K562 (cell line): ENCODE data around the gene MCEE. TPM values are rescaled to one million over a fixed set of nuclear protein-coding genes. Genes with fewer than 3 reads are reported as not detected.

Source experiments
- ATAC-seq: fragments of 200-7000 bp; cut with Tn5 transposase; 3 replicates; pipeline ENCODE4 v1.9.1; 2020; ENCODE audit warnings: moderate library complexity
- BruUV-seq: library from RNA; stranded (reverse); fragments of 400-500 nt; replicated peaks from 2 replicates; lab custom pipeline; 2021; lab: Mats Ljungman, UMichigan
- CTCF ChIA-PET: fragments of 300-600 bp; formaldehyde crosslinking; extraction: SDS; loops from one replicate; lab custom pipeline; 2021; ENCODE audit warnings: low intra/inter-chr PET ratio; lab: Yijun Ruan, JAX
- POLR2A ChIA-PET: fragments of 300-600, 350-650 bp; sonication (Branson Sonifier 250); formaldehyde crosslinking; extraction: SDS; loops from one replicate; lab custom pipeline; 2021; ENCODE audit warnings: antibody characterized with exemption, inconsistent platforms; lab: Yijun Ruan, JAX
- DNase-seq, 4 experiments: peaks; one replicate each; pipeline versions ENCODE4 v3.0.0 to v3.0.0-alpha.2; 2011 to 2018; ENCODE audit warnings: low spot score in 3 of 4, mixed read lengths in 3 of 4; ENCODE audit errors: extremely low read depth in 1 of 4
- FAIRE-seq: peaks from 2 replicates; lab custom pipeline; 2011; peaks lifted over from hg19 to GRCh38; lab: Jason Lieb, UNC
- H2AFZ ChIP-seq: 2 replicates; pipeline ENCODE4 v1.6.0; 2011; ENCODE audit warnings: low read depth, low read length, control low read depth, inconsistent platforms
- H3K27ac ChIP-seq: fragments of 200-600 bp; 3 replicates; pipeline ENCODE4 v1.8.0; 2011; ENCODE audit warnings: low read depth, mild to moderate bottlenecking, control low read depth, inconsistent platforms, low read length, moderate library complexity, mixed read lengths; ENCODE audit errors: extremely low read depth
- H3K27me3 ChIP-seq, 2 experiments: fragments of 300-600 bp in 1 of 2; 2 replicates in 1 of 2; 3 replicates in 1 of 2; pipeline versions ENCODE4 v1.6.0 to v1.8.0; 2011; ENCODE audit warnings: inconsistent platforms in 2 of 2, low read length in 2 of 2, mild to moderate bottlenecking in 1 of 2, mixed read lengths in 1 of 2, moderate library complexity in 1 of 2; ENCODE audit not compliant: control insufficient read depth in 2 of 2, insufficient read depth in 2 of 2
- H3K36me3 ChIP-seq: fragments of 300-600 bp; 3 replicates; pipeline ENCODE4 v1.8.0; 2011; ENCODE audit warnings: mild to moderate bottlenecking, low read length, inconsistent platforms; ENCODE audit not compliant: control insufficient read depth, insufficient read depth
- H3K4me1 ChIP-seq, 2 experiments: fragments of 200-600 bp in 1 of 2; replicated peaks in 1 of 2; 2 replicates in 1 of 2; 3 replicates in 1 of 2; pipeline versions ENCODE4 v1.5.1 to v1.8.0; 2011; ENCODE audit warnings: inconsistent platforms in 2 of 2, low read length in 2 of 2, mild to moderate bottlenecking in 1 of 2, mixed read lengths in 1 of 2, moderate library complexity in 1 of 2; ENCODE audit not compliant: control insufficient read depth in 2 of 2, insufficient read depth in 2 of 2
- H3K4me2 ChIP-seq: 2 replicates; pipeline ENCODE4 v1.6.1; 2011; ENCODE audit warnings: low read length, control low read depth, inconsistent platforms, mixed read lengths; ENCODE audit not compliant: insufficient read depth
- H3K4me3 ChIP-seq: fragments of 200-600 bp; sonication (generic), shearing (Covaris generic); 2 replicates; pipeline ENCODE4 v1.5.1; 2016; ENCODE audit warnings: control low read depth, inconsistent platforms
- H3K79me2 ChIP-seq: fragments of 200-600 bp; 3 replicates; pipeline ENCODE4 v1.8.0; 2011; ENCODE audit warnings: low read length, inconsistent platforms; ENCODE audit not compliant: control insufficient read depth, insufficient read depth
- H3K9ac ChIP-seq, 2 experiments: 2 replicates each; pipeline versions ENCODE4 v1.6.0 to v1.6.1; 2011; ENCODE audit warnings: low read depth in 2 of 2, low read length in 2 of 2, control low read depth in 1 of 2, inconsistent platforms in 1 of 2, mild to moderate bottlenecking in 1 of 2, mixed read lengths in 1 of 2; ENCODE audit not compliant: insufficient read depth in 1 of 2
- H3K9me1 ChIP-seq: one replicate; pipeline ENCODE4 v1.6.0; 2011; ENCODE audit warnings: inconsistent platforms, mild to moderate bottlenecking, low read length, moderate library complexity; ENCODE audit not compliant: control insufficient read depth, insufficient read depth
- H3K9me3 ChIP-seq: replicated peaks from 2 replicates; pipeline ENCODE4 v1.5.1; 2011; ENCODE audit warnings: low read depth, low read length, inconsistent platforms; ENCODE audit not compliant: control insufficient read depth, insufficient read depth
- H4K20me1 ChIP-seq: replicated peaks from 2 replicates; pipeline ENCODE4 v1.6.1; 2011; ENCODE audit warnings: low read length, inconsistent platforms, mixed read lengths; ENCODE audit not compliant: control insufficient read depth, insufficient read depth
- KLF10 ChIP-seq: fragments of 250-450 bp; sonication (Bioruptor Pico); IDR thresholded peaks from 2 replicates; pipeline ENCODE4 v1.6.1; 2021; ENCODE audit warnings: matching md5 sums
- MYNN ChIP-seq, 2 experiments: sonication (generic); formaldehyde crosslinking in 1 of 2; IDR thresholded peaks; 2 replicates each; pipeline versions ENCODE4 v1.5.0 to v1.6.1; 2016 to 2020; ENCODE audit warnings: antibody characterized with exemption in 1 of 2, missing genetic modification reagents in 1 of 2
- PHB ChIP-seq: fragments of 250-450 bp; sonication (Bioruptor Pico); IDR thresholded peaks from 2 replicates; pipeline ENCODE4 v1.5.0; 2021
- PRDM10 ChIP-seq: fragments of 450-650 bp; IDR thresholded peaks from 2 replicates; pipeline ENCODE4 v1.6.1; 2018; ENCODE audit not compliant: partially characterized antibody
- RFX1 ChIP-seq: fragments of 450-650 bp; IDR thresholded peaks from 2 replicates; pipeline ENCODE4 v1.6.1; 2016; ENCODE audit warnings: mild to moderate bottlenecking, moderate library complexity
- SIN3A ChIP-seq, 2 experiments: fragments of 150-350 bp in 1 of 2; IDR thresholded peaks; 2 replicates each; pipeline ENCODE4 v1.6.1; 2011 to 2016; ENCODE audit warnings: borderline replicate concordance in 2 of 2, low read depth in 2 of 2, low read length in 2 of 2, mild to moderate bottlenecking in 2 of 2, moderate library complexity in 2 of 2; ENCODE audit not compliant: control insufficient read depth in 1 of 2
- ZNF232 ChIP-seq: sonication (generic); formaldehyde crosslinking; IDR thresholded peaks from 2 replicates; pipeline ENCODE4 v1.8.0; 2022; ENCODE audit warnings: mild to moderate bottlenecking, missing genetic modification reagents
- WGBS: fragments of 100-300 bp; shearing (Covaris generic); methylation state at CpG from one replicate; pipeline ENCODE4 v1.1.6; 2016; ENCODE audit warnings: low coverage, mixed read lengths; ENCODE audit not compliant: insufficient coverage; ENCODE audit errors: missing lambda C conversion rate; 5-methylcytosine and 5-hydroxymethylcytosine counted together
- in situ Hi-C: fragments of 300-500 bp; cut with MboI; formaldehyde crosslinking; loops from 4 replicates; pipeline ENCODE4 v1.15.0; 2018; ENCODE audit warnings: inconsistent platforms, mixed read lengths
- intact Hi-C: fragments of 100-400 bp; cut with micrococcal nuclease; formaldehyde crosslinking; loops from 2 replicates; pipeline ENCODE4 v1.14.2; 2022
- polyA plus RNA-seq, 8 experiments: library from polyadenylated mRNA; depleted of rRNA in 4 of 8; stranded (reverse) in 5 of 8; unstranded in 3 of 8; fragments of >200 nt; fragmentation: Nextera tagmentation in 2 of 8; fragmentation: Illumina TruSeq in 1 of 8; extraction: Ambion mirVana in 2 of 8; extraction: Trizol in 1 of 8; gene quantifications; 2 replicates each; pipeline versions ENCODE4 v1.2.1 to v1.2.3, GENCODE V29; 2011 to 2014; ENCODE audit warnings: inconsistent platforms in 1 of 8, missing spikeins in 1 of 8
- total RNA-seq, 7 experiments: library from RNA; depleted of rRNA in 6 of 7; stranded (reverse); fragments of >200 nt in 6 of 7; fragmentation: Illumina TruSeq in 2 of 7; extraction: Trizol in 2 of 7; gene quantifications; 2 replicates each; pipeline versions ENCODE4 v1.2.1 to v1.2.3, GENCODE V29; 2011 to 2021; ENCODE audit warnings: low replicate concordance in 1 of 7
- TF ChIP-seq, protein P1 (sequence below), 2 experiments: fragments of 450-650 bp; IDR thresholded peaks; 2 replicates each; pipeline ENCODE4 v1.6.1; 2016; ENCODE audit warnings: mild to moderate bottlenecking in 2 of 2, borderline replicate concordance in 1 of 2, low read depth in 1 of 2, moderate library complexity in 1 of 2

The MCEE gene
- total and polyA plus RNA-seq, 9 of the 15 experiments (the other 6 are each of a cell fraction or from before 2014, with no cell fraction given), result 15.6 to 49.1 (median 24.5) TPM

DNA sequence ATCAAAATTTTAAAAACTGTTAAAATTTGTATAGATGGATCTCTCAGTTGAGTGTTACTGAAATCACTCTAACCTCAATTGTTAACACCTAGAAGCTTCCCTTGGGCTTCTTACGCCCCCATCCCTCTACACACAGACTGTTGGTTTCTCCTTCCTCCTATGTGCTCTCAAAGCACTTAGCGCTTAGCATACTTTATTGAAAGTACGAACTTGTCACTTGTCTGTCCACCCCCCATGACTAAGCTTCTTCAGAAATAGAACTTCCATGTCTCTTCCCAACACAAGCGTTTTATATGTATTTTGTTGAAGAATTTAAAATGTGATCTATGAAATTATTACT, 846 bp upstream of the MCEE start (continued):
- TF ChIP-seq PRDM10 (peak; percentile 99), KLF10 (CRISPR knock-in tag) (no peak), RFX1 (no peak), PHB (CRISPR knock-in tag) (0 out of 2 replicates have a peak, but pooled peaks have one; percentile 31)
- TF ChIP-seq, all 486 proteins: peak for 7

- peak; percentile 75 for ATAC-seq
- TF ChIP-seq ZNF232 (peak; percentile 68; the same call in 1 of the 2 replicates), MYNN (IDR thresholded peaks at IDR 0.05) (0 out of 2 replicates have a peak, but pooled peaks have one; percentile 16), MYNN (CRISPR knock-in tag; IDR thresholded peaks at IDR 0.05) (no peak), SIN3A (IDR thresholded peaks at IDR 0.05; ENCODE audit: borderline replicate concordance in 2 of 2, control insufficient read depth in 1 of 2, low read depth in 2 of 2, low read length in 2 of 2) (peak in 1 of 2 experiments; percentile 65; a peak in 1 of 4 replicates)
- TF ChIP-seq, protein P1, sequence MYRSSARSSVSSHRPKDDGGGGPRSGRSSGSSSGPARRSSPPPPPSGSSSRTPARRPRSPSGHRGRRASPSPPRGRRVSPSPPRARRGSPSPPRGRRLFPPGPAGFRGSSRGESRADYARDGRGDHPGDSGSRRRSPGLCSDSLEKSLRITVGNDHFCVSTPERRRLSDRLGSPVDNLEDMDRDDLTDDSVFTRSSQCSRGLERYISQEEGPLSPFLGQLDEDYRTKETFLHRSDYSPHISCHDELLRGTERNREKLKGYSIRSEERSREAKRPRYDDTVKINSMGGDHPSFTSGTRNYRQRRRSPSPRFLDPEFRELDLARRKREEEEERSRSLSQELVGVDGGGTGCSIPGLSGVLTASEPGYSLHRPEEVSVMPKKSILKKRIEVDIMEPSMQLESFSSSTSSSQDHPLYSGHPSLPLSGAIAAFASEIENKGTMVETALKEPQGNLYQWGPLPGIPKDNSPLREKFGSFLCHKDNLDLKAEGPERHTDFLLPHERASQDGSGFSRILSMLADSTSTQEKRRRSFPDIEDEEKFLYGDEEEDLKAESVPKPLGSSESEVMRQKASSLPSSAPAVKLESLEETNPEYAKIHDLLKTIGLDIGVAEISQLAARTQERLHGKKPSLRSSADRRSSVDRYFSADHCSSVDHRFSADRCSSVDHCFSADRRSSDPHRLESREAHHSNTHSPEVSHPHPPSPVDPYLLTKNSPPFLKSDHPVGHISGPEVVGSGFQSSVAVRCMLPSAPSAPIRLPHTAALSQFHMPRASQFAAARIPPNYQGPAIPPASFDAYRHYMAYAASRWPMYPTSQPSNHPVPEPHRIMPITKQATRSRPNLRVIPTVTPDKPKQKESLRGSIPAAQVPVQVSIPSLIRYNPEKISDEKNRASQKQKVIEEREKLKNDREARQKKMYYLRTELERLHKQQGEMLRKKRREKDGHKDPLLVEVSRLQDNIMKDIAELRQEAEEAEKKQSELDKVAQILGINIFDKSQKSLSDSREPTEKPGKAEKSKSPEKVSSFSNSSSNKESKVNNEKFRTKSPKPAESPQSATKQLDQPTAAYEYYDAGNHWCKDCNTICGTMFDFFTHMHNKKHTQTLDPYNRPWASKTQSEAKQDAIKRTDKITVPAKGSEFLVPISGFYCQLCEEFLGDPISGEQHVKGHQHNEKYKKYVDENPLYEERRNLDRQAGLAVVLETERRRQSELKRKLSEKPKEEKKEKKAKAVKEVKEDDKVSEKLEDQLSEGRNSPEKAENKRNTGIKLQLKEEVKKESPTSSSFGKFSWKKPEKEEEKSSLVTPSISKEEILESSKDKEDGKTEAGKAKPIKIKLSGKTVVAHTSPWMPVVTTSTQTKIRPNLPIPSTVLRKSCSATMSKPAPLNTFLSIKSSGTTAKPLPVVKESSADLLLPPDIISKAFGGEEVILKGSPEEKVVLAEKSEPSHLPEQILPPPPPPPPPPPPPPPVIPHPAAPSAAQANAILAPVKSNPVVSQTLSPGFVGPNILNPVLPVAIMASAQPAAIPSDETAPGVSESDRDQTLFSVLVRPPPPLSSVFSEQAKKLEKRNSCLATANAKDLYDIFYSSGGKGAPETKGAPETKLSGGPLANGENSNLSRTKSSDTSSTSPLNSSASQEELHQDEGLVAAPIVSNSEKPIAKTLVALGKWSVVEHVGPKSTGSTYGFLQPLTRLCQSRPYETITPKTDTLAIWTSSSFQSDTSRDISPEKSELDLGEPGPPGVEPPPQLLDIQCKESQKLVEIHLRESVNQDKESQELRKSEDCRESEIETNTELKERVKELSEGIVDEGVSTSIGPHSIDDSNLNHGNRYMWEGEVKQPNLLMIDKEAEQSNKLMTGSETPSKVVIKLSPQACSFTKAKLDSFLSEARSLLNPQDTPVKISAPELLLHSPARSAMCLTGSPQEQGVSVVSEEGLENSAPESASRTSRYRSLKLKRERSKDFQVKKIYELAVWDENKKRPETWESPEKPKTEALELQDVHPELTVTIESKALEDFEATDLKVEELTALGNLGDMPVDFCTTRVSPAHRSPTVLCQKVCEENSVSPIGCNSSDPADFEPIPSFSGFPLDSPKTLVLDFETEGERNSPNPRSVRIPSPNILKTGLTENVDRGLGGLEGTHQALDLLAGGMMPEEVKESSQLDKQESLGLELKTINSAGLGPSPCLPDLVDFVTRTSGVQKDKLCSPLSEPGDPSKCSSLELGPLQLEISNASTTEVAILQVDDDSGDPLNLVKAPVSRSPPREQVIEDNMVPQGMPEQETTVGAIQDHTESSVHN (IDR thresholded peaks at IDR 0.05; ENCODE audit: borderline replicate concordance in 1 of 2, low read depth in 1 of 2), result no peak
Observed at GRCh38 chr2:71129902-71130151, 202 bp downstream of the MCEE start.

More at GRCh38 chr2:71129902-71130151, 202 bp downstream of the MCEE start:
- Histone ChIP-seq H3K9me3 (no peaks in the 10 kb centered on the region), H3K9me1 (no peaks in the 10 kb centered on the region), H3K4me1 (peaks cover 7 to 12% of the 10 kb centered on the region in 2 experiments; a peak in 3 of 5 replicates), H4K20me1 (no peaks in the 10 kb centered on the region; the same call in 1 of the 2 replicates), H3K36me3 (peaks cover 38% of the 10 kb centered on the region), H2AFZ (peak overlapping the region; percentile 98), H3K9ac (peak overlapping the region; percentile 89 to 100), H3K79me2 (peaks cover 82% of the 10 kb centered on the region), H3K4me2 (peak overlapping the region; percentile 87), H3K4me3 (peak overlapping the region; percentile 75), H3K27me3 (no peaks in the 10 kb centered on the region), H3K27ac (peak overlapping the region; percentile 90)
- DNase-seq (no peak), FAIRE-seq (peak; percentile 58)
- ChIA-PET CTCF (no interaction called here), POLR2A (interaction anchor here (0.5 to 3.0 kb wide), 6 partner anchors 9 to 50 kb away, joined by 3 to 23 read pairs (median 4); no protein-coding TSS in a partner anchor)
- intact Hi-C loops, result loop anchor here (2.0 to 10.0 kb wide), 2 partner anchors 61 to 135 kb away; partner anchors contain the start of genes NAGK and TEX261
- in situ Hi-C loops, result no loop called here
- WGBS, result 0% methylated on average over 17 of the region's 17 CpGs
- no TSS peak for BruUV-seq
